Small intestine (tissue), 7 donors: ENCODE data around the gene CAMKMT. TPM values are rescaled to one million over a fixed set of nuclear protein-coding genes. Genes with fewer than 3 reads are reported as not detected.

ENCODE experiments used
- DNase-seq, 2 donors: peaks; one replicate each; pipeline versions ENCODE4 v3.0.0 to v3.0.0-alpha.2; 2013
- FAIRE-seq: peaks from 2 replicates; lab custom pipeline; 2012; peaks lifted over from hg19 to GRCh38; lab: Jason Lieb, UNC
- H3K27ac ChIP-seq, 3 donors: one replicate each; pipeline ENCODE4 v1.5.1; 2013; ENCODE audit warnings: low read length in 2 of 3, mild to moderate bottlenecking in 2 of 3, control low read depth in 1 of 3, inconsistent platforms in 1 of 3, low read depth in 1 of 3, moderate library complexity in 1 of 3
- H3K27me3 ChIP-seq, 3 donors: one replicate each; pipeline ENCODE4 v1.6.1; 2013; ENCODE audit warnings: low read length in 3 of 3, inconsistent platforms in 1 of 3; ENCODE audit not compliant: control insufficient read depth in 3 of 3, insufficient read depth in 3 of 3
- H3K36me3 ChIP-seq, 3 donors: one replicate each; pipeline ENCODE4 v1.6.1; 2013; ENCODE audit warnings: low read length in 3 of 3, inconsistent platforms in 1 of 3, low read depth in 1 of 3, mild to moderate bottlenecking in 1 of 3, moderate library complexity in 1 of 3; ENCODE audit not compliant: control insufficient read depth in 3 of 3, insufficient read depth in 2 of 3
- H3K4me1 ChIP-seq, 3 donors: one replicate each; pipeline ENCODE4 v1.6.1; 2013; ENCODE audit warnings: low read length in 2 of 3, inconsistent platforms in 1 of 3, low read depth in 1 of 3, mild to moderate bottlenecking in 1 of 3, moderate library complexity in 1 of 3; ENCODE audit not compliant: control insufficient read depth in 3 of 3, insufficient read depth in 2 of 3
- H3K4me3 ChIP-seq, 3 donors: one replicate each; pipeline ENCODE4 v1.5.1; 2013; ENCODE audit warnings: low read length in 3 of 3, control low read depth in 1 of 3, inconsistent platforms in 1 of 3, low read depth in 1 of 3, mild to moderate bottlenecking in 1 of 3, moderate library complexity in 1 of 3
- H3K9me3 ChIP-seq, 2 donors: one replicate each; pipeline ENCODE4 v1.6.1; 2013; ENCODE audit warnings: low read depth in 1 of 2, low read length in 1 of 2; ENCODE audit not compliant: control insufficient read depth in 2 of 2, insufficient read depth in 1 of 2
- WGBS, 3 donors: extraction: QIAGEN DNeasy Blood & Tissue Kit; methylation state at CpG; one replicate each; pipeline ENCODE4 v1.1.7; 2013; 5-methylcytosine and 5-hydroxymethylcytosine counted together
- polyA plus RNA-seq, 4 donors: library from polyadenylated mRNA; stranded (reverse) in 3 of 4; unstranded in 1 of 4; fragments of 200-250 nt in 3 of 4; fragments of 120-200 nt in 1 of 4; gene quantifications; one replicate each; pipeline versions ENCODE4 v1.2.1 to v1.2.3, GENCODE V29; 2013
- donor health status: healthy with polysubstance abuse.
- donor health status: control.
- donor health status: control.
- donor health status: Bipolar disorder and iron deficiency.
- donor health status: healthy.

CAMKMT gene
- polyA plus RNA-seq, 4 donors, result 3.5 to 9.6 (median 6.9) TPM

DNA sequence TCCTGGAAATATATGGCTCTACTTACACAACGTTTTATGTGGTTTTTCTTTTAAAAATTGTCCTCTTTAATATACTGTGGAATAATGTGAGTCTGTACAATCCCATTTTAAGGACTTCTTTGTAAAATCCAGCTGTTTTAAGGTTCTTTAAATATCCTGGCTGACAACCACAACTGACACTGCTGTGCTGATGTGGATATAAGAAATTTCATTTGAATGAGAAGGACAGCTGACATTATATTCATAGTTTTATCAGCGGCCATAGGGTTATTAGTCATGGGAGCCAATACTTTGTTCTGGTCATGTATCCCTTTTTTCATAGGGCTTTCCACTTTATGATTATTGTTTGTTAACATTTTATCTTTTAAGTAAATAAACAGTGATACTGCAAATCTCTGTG is 169.5 kb downstream of the CAMKMT start:
- 79 to 84% (median 80%) methylated on average over 2 of the region's 2 CpGs for WGBS, 3 donors
- Histone ChIP-seq H3K27me3 (no peaks in the 10 kb centered on the region), H3K4me3 (no peak overlapping the region), H3K9me3 (peaks cover 0 to 1% of the 10 kb centered on the region in 2 donors), H3K27ac (no peak overlapping the region), H3K4me1 (no peaks in the 10 kb centered on the region), H3K36me3 (no peaks in the 10 kb centered on the region)
- no peak for FAIRE-seq
- no peak for DNase-seq

DNA sequence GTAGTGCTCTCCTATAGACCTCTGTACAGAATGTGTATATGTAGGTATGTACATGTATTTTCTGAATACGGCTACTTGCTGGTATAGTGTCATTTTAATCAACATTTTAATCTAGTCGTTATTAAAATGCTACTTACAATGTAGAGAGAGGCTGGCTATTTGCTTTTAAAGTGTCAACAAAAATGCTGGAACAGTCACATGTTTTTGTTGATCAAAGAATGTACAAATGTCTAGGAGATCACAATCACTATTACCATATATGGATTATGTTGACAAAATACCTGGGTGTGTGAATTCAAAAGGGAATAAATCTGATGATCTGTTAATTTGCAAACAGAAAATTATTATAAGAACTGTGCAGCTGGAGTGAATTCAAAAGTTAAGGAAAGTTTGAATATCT is 170.3 kb downstream of the CAMKMT start:
- DNase-seq (no peak), FAIRE-seq (no peak)
- Histone ChIP-seq H3K9me3 (no peaks in the 10 kb centered on the region), H3K4me3 (no peak overlapping the region), H3K4me1 (no peaks in the 10 kb centered on the region), H3K27me3 (no peaks in the 10 kb centered on the region), H3K36me3 (no peaks in the 10 kb centered on the region), H3K27ac (no peak overlapping the region)
- 80 to 91% (median 91%) methylated on average over 2 of the region's 2 CpGs for WGBS, 3 donors

DNA sequence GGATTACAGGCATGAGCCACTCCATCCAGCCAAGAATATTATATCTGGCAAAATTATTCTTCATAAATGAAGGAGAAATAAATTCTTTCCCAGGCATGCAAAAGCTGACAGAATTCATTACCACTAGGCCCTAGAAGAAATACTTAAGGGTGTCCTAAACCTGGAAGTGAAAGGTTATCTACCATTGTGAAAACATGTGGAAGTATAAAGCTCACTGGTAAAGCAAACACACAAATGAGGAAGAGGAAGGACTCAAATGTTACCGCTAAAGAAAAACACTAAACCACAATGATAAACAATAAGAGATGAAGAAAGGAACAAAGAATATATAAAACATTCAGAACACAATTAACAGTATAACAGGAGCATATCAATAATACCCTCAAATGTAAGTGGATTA is 171.8 kb downstream of the CAMKMT start:
- H3K9me3 ChIP-seq, result no peaks in the 10 kb centered on the region
- FAIRE-seq (no peak), DNase-seq (no peak)
- no peaks in the 10 kb centered on the region for H3K36me3 ChIP-seq
- no peaks in the 10 kb centered on the region for H3K27me3 ChIP-seq
- 90 to 100% (median 96%) methylated on average over 1 of the region's 1 CpG for WGBS, 3 donors
- H3K4me1 ChIP-seq, result no peaks in the 10 kb centered on the region
- no peak overlapping the region for H3K27ac ChIP-seq
- no peak overlapping the region for H3K4me3 ChIP-seq

DNA sequence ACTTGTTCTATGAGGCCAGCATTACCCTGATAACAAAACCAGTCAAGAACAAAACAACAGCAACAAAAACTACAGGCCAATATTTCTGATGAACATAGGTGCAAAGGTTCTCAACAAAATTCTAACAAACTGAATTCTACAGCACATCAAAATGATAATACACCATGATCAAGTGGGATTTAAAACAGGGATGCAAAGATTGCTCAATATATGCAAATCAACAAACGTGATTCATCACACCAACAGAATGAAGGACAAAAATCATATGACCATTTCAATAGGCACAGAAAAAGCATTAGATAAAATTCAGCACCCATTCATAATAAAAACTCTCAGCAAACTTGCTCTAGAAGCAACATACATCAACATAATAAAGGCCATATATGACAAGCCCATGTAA is 173.6 kb downstream of the CAMKMT start:
- H3K27me3 ChIP-seq, result no peaks in the 10 kb centered on the region
- 85 to 94% (median 88%) methylated on average over 1 of the region's 1 CpG for WGBS, 3 donors
- no peaks in the 10 kb centered on the region for H3K36me3 ChIP-seq
- DNase-seq, result no peak
- H3K4me1 ChIP-seq, result no peaks in the 10 kb centered on the region
- no peak overlapping the region for H3K4me3 ChIP-seq
- no peaks in the 10 kb centered on the region for H3K9me3 ChIP-seq
- FAIRE-seq, result no peak
- no peak overlapping the region for H3K27ac ChIP-seq

DNA sequence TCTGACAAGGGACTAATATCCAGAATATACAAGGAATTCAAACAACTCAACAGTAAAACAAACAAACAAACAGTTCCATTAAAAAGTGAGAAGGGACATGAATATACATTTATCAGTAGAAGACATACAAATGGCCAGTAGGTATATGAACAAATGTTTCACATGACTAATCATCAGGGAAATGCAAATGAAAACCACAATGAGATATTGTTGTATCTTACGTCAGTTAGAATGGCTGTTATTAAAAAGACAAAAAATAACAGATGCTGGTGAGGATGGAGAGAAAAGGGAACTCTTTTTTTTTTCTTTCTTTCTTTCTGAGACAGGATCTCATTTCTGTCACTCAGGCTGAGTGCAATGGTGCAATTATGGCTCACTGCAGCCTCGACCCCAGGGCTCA is 175.5 kb downstream of the CAMKMT start:
- Histone ChIP-seq H3K27ac (no peak overlapping the region), H3K27me3 (no peaks in the 10 kb centered on the region), H3K36me3 (no peaks in the 10 kb centered on the region), H3K4me1 (no peaks in the 10 kb centered on the region), H3K4me3 (no peak overlapping the region), H3K9me3 (no peaks in the 10 kb centered on the region)
- FAIRE-seq, result no peak
- WGBS, 3 donors, result 90 to 92% (median 90%) methylated on average over 2 of the region's 2 CpGs
- no peak for DNase-seq

DNA sequence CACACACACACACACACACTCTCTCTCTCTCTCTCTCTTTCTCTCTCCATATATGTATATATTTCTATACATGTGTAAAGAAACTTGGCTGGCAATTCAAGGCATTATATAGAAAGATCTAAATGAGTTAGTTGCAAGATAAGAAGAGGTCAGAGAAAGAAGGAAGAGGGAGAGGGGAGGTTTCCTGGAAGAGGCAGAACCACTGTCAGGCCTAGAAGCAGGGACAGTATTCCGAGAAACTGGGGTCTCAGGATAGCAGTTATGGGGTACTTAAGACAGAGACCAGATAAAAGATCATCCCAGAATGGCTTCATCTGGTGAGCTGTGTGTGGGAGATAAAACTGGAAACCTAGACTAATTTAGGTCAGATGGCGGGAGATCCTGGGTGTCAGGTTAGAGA is 180.8 kb downstream of the CAMKMT start:
- FAIRE-seq (no peak), DNase-seq (no peak)
- no peaks in the 10 kb centered on the region for H3K4me1 ChIP-seq
- no peaks in the 10 kb centered on the region for H3K36me3 ChIP-seq
- H3K27me3 ChIP-seq, result no peaks in the 10 kb centered on the region
- H3K27ac ChIP-seq, result no peak overlapping the region
- H3K9me3 ChIP-seq, result no peaks in the 10 kb centered on the region
- 87 to 98% (median 93%) methylated on average over 2 of the region's 2 CpGs for WGBS, 3 donors
- H3K4me3 ChIP-seq, result no peak overlapping the region

DNA sequence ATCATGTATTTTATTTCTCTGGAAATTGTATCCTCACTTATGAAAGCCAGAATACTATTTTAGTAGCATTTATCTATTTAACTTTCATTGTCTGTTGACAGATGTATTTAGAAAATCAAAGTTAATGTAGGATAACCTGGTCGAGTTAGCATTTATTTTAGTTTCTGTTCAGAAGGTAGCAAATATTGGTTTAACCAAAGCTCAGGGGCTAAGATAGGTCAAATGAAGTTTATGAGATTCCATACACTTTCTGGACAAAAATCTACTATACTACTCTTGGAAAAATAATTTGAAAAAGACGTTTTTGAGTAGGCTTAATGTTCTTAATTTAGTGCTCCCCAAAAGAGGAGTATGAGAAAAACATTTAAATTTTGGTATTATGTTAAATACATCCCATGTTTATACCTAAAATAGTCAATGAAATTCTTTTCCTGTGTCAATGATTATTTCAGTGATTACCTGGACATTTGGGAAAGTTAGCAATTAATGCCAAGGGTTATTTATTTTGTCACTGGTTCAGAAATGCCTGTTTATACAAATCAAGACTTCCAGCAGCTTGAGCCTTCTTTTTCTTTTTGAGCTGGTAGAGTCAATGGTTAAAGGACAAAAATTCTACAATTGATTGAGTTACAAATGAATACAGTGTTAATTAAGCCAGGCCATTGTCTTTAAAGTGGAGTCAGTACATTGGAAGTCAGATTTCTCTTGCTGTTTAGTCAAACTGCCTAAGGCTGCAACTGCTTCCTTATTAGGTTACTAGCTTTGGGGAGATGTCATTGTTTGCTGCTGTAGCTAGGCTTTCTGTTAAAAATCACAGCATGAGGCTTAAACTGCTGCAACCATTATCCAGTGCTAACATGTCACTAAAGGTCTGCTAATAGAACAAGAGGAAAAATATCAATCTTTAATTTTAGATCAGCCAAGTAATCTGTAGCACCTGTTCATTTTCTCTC is 182.3 kb downstream of the CAMKMT start:
- 83 to 86% (median 84%) methylated on average over 2 of the region's 2 CpGs for WGBS, 3 donors
- no peak for DNase-seq
- FAIRE-seq, result no peak

DNA sequence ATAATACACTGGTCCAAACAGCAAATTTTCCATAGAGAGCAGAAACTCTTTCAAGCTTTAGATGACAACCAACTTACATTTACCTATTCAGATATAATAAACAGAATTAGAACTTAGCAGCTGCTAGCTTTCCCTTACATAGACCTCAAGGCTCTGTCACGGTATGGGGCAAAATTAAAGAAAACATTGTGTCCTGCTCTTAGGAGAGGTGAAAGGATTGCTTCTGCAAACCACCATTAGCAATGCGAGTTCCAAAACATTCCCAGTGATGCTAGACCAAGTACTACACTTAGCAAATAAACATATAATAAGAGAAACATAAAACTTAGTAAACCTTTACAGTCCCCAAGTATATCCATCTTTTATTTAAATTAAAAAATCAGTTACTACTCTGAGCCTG is 183.3 kb downstream of the CAMKMT start:
- FAIRE-seq (no peak), DNase-seq (no peak)
- 90 to 95% (median 92%) methylated on average over 2 of the region's 2 CpGs for WGBS, 3 donors

More for the DNA sequence above, 182.3 kb downstream of the CAMKMT start:
- no peaks in the 10 kb centered on the region for H3K4me1 ChIP-seq
- H3K4me3 ChIP-seq, result no peak overlapping the region
- H3K9me3 ChIP-seq, result no peaks in the 10 kb centered on the region
- no peaks in the 10 kb centered on the region for H3K36me3 ChIP-seq
- no peak overlapping the region for H3K27ac ChIP-seq
- H3K27me3 ChIP-seq, result no peaks in the 10 kb centered on the region

More for the DNA sequence above, 183.3 kb downstream of the CAMKMT start:
- H3K9me3 ChIP-seq, result no peaks in the 10 kb centered on the region
- H3K4me1 ChIP-seq, result no peaks in the 10 kb centered on the region
- H3K4me3 ChIP-seq, result no peak overlapping the region
- no peak overlapping the region for H3K27ac ChIP-seq
- no peaks in the 10 kb centered on the region for H3K27me3 ChIP-seq
- H3K36me3 ChIP-seq, result no peaks in the 10 kb centered on the region
